GM06990 (cell line): ENCODE measurements around the gene GAS7.
"Not testable (repeated sequence)": the region's sequence is repeated elsewhere in the genome, so short reads cannot be mapped to it uniquely, and the experiment has no call there.

Source experiments
- DNase-seq: peaks from one replicate; pipeline ENCODE4 v3.0.0-alpha.2; 2011; ENCODE audit not compliant: insufficient read length; ENCODE audit errors: extremely low read depth
- H3K27me3 ChIP-seq: replicated peaks from 2 replicates; pipeline ENCODE4 v1.6.0; 2011; ENCODE audit warnings: low read length; ENCODE audit not compliant: control insufficient read depth, insufficient read depth
- H3K36me3 ChIP-seq: 2 replicates; pipeline ENCODE4 v1.5.1; 2011; ENCODE audit warnings: low read length; ENCODE audit not compliant: control insufficient read depth, insufficient read depth
- H3K4me3 ChIP-seq: replicated peaks from 2 replicates; pipeline ENCODE4 v1.5.1; 2011; ENCODE audit warnings: low read depth, mild to moderate bottlenecking, control low read depth, low read length
- CTCF ChIP-seq: IDR thresholded peaks from 2 replicates; pipeline ENCODE4 v1.5.1; 2011; ENCODE audit warnings: low read length, control low read depth, mild to moderate bottlenecking, inconsistent platforms; ENCODE audit not compliant: insufficient read depth, poor library complexity, severe bottlenecking

Gene GAS7

DNA sequence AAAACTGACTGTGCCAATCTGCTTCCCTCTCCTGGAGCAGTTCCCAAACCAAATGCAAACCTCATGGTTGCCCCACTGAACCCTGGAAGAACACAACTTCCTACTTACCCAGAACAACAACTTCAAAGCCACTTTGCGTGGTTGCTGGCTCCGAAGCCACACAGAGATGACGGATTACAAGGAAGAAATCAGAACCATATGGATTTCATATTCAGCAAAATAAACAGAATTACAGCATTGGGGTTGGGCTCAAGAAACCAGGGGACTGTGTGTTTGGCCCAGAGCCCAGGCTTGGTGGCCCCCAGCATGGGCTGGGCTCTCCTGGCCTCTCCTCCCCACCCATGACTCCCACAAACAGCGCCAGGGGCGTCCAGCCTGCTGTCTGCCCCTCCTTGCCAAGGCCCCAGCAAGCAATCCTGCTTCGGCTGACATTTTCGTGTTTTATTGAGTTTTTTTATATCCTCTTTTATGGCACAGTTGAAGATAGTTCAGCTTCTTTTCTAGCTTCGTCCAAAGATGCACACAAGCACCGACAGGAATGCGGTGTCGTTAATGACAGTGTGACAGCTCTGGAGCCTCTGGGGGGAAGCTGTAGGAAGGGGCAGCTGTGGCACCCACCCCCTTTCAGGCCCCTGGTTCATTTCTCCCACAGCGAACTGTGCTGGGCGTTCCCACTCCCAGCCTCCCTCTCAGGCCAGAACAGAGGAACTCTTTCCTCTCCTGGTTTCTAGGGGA is 137.1 kb downstream of the GAS7 start:
- no peaks in the 10 kb centered on the region for H3K27me3 ChIP-seq
- no peak for DNase-seq
- no peak overlapping the region for H3K4me3 ChIP-seq

GRCh38 chr17:10060526-10060925 is 137.9 kb downstream of the GAS7 start:
- DNase-seq: no peak
- no peak for TF ChIP-seq CTCF
- H3K27me3 ChIP-seq: no peaks in the 10 kb centered on the region
- H3K36me3 ChIP-seq: no peaks in the 10 kb centered on the region
- no peak overlapping the region for H3K4me3 ChIP-seq

More for the DNA sequence above, 137.1 kb downstream of the GAS7 start:
- TF ChIP-seq CTCF: no peak
- H3K36me3 ChIP-seq: no peaks in the 10 kb centered on the region

DNA sequence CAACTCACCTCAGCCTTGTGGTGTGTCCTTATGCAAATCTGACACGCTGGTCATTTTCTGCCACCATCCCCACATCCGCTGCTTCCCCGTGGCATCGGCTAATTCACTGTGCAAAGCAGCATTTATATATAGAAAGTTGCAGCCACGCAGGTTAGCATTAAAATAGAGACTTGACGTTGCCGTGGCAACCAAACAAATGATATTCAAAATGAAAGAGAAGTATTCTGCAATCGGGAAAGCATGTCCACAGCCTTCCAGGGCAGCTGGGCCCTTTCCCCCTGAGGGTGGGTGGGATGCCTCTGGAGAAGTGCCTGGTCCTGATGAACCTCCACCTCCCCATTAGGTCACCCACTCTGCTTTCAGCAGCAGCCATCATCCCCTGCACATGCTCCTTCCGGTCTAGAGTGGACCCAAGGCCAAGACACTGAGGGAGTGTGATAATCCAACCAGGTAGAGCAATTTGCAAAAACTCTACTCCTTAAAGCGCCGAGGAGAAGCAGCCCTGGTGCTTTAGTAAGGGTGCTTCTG is 138.7 kb downstream of the GAS7 start:
- no peak for TF ChIP-seq CTCF
- peak; percentile 82 for DNase-seq
- H3K4me3 ChIP-seq: no peak overlapping the region; the same call in 1 of the 2 replicates
- H3K27me3 ChIP-seq: no peaks in the 10 kb centered on the region
- H3K36me3 ChIP-seq: no peaks in the 10 kb centered on the region

DNA sequence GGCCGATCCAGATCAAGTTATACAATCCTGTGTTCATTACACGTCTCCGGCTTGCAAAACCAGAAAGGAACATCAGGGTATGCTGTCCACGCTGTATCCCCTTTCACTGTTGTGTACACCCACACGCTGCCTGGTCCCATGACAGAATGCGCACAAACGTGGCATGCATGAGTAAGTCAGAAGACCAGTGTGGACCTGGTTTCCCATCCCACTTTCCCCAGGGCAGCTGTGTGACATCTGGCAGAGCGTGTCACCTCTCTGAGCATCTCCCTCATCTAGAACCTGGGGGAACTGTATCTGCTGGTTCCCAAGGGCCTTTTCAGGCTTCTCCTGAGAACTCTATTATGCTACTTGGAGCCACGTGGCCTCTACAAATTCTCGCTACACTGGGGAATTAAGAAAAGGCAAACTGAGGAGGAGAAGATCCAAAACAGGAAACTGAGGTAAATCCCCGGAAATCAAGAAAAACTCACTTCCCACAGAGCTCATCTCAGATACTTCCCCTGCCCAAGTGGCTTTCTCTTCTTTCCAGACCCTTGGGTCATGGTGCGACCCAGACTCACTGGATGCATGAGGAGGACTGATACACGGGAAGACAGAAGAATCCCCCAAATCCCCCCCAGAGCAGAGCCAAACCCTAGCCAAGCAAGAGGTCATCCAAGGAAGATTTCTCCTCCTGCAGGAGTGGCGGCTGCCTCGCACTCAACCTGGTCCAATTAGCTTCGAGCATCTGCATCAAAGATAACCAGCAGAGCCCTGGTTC is 139.3 kb downstream of the GAS7 start:
- H3K36me3 ChIP-seq: no peaks in the 10 kb centered on the region
- H3K27me3 ChIP-seq: no peaks in the 10 kb centered on the region
- peak; percentile 62 for DNase-seq
- peak overlapping the region; percentile 25 for H3K4me3 ChIP-seq
- peak; percentile 9 for TF ChIP-seq CTCF

DNA sequence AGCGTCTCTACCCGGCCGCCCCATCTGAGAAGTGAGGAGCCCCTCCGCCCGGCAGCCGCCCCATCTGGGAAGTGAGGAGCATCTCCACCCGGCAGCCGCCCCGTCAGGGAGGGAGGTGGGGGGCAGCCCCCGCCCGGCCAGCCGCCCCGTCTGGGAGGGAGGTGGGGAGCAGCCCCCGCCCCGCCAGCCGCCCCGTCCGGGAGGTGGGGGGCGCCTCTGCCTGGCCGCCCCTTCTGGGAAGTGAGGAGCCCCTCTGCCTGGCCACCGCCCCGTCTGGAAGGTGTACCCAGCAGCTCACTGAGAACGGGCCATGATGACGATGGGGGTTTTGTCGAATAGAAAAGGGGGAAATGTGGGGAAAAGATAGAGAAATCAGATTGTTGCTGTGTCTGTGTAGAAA is 140.9 kb downstream of the GAS7 start:
- H3K27me3 ChIP-seq, H3K36me3 ChIP-seq, H3K4me3 ChIP-seq, DNase-seq: not testable (repeated sequence)
